COLO668 (cell line): ENCODE results near the gene URAD.
A peak's percentile ranks its signal among the peaks of the same experiment; 100 is the strongest.
"Not testable (repeated sequence)": the region's sequence is repeated elsewhere in the genome, so short reads cannot be mapped to it uniquely, and the experiment has no call there.

Source experiments
- DNase-seq: peaks from one replicate; lab custom pipeline; 2025; ENCODE audit not compliant: unreplicated experiment; lab: John Stamatoyannopoulos, UW

The URAD gene

GRCh38 chr13:27971236-27971645 lies 17.3 kb downstream of the URAD start:
- DNase-seq: no peak

DNA sequence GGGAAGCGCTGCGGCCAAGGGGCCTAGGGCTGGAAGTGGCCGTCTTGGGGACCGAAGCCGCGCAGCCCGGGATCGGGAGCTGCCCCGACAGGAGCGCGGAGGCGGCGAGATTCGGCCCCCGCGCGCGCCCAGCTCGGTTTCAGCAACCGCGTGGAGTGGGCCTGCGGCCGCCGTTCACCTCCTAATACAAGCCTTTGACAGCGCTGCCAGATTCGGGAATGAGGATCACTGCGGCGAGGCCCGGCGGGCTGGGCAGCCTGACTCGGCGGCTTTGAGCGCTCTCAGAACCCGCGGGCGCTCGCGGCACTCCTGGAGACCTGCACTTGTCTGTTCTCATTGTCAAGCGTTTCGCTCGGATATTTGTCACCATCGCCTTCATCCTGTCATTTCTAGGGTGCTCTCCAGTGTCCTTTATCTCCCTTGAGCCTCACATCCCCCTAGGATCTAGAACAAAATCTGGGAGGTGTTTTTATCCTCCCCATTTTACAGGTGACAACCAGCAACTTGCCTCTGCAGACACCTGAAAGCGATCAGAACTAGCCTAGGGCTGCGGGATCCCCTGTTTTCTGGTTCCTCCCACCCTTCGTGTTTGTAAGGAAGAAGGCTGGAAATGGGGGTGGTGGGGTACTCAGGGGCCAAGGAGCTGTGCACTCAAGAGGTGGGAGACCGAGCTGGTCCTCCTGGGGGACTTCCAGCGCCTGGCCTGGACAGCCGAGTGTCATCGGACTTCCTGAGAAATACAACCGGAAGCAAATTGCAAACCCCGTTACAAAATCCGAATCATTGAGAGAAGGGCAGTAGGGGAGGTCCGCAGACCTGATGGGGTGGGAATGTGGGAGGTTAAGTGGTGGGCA lies 17.9 kb downstream of the URAD start:
- no peak for DNase-seq

DNA sequence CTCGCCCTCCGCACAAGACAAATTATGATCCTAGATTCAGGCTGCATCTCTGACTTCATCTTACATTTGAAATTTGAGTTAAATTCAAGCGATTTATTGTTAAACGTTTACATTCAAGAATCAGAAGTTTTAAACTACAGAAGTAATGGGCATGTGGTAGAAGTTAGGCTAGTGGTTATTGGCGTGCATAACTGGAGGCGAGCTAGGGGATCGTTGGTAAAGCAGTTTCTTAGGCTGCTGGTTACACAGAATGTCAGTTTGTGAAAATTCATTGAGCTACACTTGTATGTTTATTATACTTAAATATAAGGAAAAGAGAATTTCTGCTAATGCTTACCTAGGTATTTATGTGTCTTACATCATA lies 18.6 kb downstream of the URAD start:
- DNase-seq: no peak

- peak; percentile 75 for DNase-seq
Observed at GRCh38 chr13:27969082-27969865, 19.2 kb downstream of the URAD start, which contains the start of gene CDX2. TSS of gene CDX2 (minus strand) at chr13:27969315. CDS start at chr13:27969006, 309 bp downstream.

DNA sequence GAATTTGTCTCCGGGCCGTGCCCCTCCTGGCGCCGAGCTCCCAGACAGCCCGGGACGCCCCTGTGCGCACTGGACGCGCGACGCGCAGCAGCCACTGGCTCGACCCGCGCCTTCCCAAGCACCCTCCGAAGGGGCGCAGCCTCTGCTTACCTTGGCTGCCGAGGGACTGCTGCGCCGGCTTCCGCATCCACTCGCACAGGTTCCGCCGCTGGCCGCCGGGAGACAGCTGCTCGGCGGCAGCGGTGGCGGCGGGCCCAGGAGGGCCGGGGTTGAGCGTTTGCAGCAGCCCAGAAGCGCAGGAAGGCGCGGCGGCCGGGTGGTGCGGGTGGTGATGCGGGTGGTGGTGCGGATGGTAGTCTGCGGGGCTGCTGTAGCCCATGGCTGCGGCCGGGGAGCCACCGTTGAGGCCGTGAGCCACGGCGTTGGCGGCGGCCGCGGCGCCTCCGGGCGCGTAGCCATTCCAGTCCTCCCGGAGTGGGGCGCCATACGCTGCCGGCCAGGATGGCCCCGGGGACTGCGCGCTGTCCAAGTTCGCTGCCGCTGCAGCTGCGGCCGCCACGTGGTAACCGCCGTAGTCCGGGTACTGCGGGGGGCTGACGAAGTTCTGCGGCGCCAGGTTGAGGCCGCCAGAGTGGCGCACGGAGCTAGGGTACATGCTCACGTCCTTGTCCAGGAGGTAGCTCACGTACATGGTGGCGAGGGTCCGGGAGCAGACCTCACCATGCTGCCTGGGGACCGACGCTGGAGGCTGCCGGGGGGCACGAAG lies 20.0 kb downstream of the URAD start:
- DNase-seq: peak; percentile 90

DNA sequence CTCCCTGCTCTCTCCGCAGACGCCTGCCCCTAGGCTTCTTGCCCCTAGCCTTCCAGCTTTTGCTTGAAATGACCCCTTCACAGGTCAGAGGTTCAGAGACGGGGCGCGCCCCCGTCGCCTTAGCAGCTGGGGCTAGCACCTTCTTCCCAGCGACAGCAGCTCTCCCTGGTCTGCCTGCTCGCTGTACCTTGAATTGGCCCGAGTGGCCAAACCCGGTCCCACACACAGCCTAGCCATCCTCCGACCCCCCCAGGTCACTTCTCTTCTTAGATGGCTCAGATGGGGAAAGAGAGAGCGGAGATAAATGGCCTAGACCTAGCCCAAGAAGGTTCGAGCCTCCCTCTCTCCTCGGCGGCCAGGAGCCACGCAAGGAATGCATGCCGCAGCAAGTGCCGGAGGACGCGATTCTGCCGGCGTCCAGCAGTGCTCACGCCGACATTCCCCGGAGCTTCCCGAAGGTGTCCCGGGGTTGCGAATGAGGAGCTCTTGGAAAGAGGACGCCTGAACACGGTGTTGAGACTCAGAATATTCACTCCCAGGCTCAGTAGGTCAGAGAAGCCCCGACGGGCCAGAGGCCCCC lies 20.7 kb downstream of the URAD start:
- DNase-seq: peak; percentile 71

- DNase-seq: no peak
Observed at GRCh38 chr13:27967203-27967735, 21.2 kb downstream of the URAD start.

GRCh38 chr13:27966641-27967202 lies 21.8 kb downstream of the URAD start:
- no peak for DNase-seq

DNA sequence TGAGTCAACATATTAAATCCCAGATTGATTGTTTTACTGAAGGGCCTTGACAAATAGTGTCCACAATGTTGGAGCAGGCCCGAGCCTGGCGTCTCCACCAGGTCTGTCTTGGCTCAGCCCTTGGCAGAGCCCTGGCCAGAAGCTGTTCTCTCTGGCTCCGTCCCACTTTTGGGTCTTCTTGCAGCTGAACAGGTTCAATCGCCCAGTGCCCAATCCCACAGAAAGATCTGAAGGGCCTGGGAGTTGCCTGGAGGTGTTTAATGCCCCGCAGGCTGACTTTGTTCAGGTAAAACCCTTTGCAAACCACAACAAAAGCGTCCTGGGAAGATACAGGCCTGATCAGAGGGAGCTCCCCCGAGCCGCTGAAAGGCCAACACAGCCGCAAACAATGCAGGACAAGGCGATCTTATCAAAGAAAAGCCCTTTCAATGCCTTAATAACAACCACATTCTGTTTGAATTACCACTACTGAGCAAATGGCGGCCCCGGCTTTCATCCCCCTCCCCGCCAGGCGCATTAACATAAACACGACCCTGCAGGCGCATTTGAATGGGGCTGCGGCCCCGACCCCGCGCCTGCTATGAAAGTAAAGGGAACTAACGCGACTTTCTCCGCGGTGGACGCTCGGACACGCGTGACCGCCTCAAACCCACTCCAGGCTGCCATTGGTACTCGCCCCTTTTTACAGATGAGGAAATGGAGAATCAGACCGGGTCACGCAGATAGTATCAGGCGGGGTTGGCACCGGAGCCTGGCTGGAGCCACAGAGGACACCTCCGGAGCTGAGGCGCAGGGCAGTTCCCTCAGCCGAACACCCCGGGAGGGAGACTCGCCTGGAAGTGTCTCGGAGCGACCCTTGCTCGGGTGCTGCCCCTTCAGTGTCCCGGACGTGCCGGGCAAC lies 22.5 kb downstream of the URAD start:
- no peak for DNase-seq

DNA sequence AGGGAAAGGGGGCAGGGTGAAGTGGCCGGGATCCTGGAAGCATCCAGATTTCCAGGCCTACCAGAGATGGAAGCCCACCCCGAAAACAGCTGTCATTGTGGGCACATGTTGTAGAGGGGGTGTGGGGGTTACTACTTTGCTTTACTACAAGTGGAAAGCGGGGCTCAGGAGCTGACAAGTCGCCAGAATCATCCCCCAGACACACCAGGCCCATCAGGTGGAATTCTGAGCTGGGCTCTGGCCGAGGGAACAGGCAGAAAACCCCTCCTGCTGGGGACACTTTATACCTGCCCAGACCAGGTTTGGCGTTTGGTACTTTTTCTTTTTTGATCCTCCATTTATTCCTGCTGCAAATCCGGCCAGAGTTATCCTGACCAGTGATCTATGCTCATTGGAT lies 23.2 kb downstream of the URAD start:
- no peak for DNase-seq

- DNase-seq: no peak
Observed at GRCh38 chr13:27964741-27965323, 23.7 kb downstream of the URAD start.

- not testable (repeated sequence) for DNase-seq
Observed at GRCh38 chr13:27964206-27964605, 24.3 kb downstream of the URAD start.

GRCh38 chr13:27963491-27963890 lies 25.0 kb downstream of the URAD start:
- DNase-seq: no peak

DNA sequence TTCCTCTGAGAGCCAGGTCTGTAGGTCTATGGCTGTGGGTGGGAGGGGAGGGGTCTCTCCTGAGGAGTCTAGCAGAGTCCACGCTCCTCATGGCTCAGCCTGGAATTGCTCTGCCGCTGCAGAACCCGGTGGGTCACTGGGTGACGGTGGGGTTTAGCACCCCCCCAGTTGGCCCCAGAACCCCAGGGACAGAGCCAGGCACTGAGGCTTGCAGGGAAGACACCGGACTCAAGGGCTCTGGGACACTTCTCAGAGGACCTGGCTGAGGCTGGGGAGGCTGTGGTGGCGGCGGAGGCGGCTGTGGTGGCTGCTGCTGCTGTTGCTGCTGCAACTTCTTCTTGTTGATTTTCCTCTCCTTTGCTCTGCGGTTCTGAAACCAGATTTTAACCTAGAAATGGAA lies 25.5 kb downstream of the URAD start:
- no peak for DNase-seq

GRCh38 chr13:27962128-27962841 lies 26.2 kb downstream of the URAD start:
- DNase-seq: no peak

GRCh38 chr13:27961227-27962085 lies 27.0 kb downstream of the URAD start:
- DNase-seq: no peak
